Prostate gland (tissue), 2 donors: Measurements from ENCODE around the gene CARS1. TPM values are rescaled to one million over a fixed set of nuclear protein-coding genes. Genes with fewer than 3 reads are reported as not detected.

Experiments
- DNase-seq: peaks from one replicate; pipeline ENCODE4 v3.0.0-alpha.2; 2019; ENCODE audit warnings: low spot score
- H3K27ac ChIP-seq, 2 donors: fragments of 200-600 bp; sonication (generic); 2 replicates each; pipeline ENCODE4 v1.5.1; 2017 to 2019
- H3K27me3 ChIP-seq: fragments of 200-600 bp; sonication (generic); replicated peaks from 2 replicates; pipeline ENCODE4 v1.5.1; 2019; ENCODE audit not compliant: insufficient read depth
- H3K36me3 ChIP-seq, 2 donors: fragments of 200-600 bp; sonication (generic); 1 replicate in 1 of 2; 2 replicates in 1 of 2; pipeline versions ENCODE4 v1.5.1 to v1.8.1; 2017 to 2019
- H3K4me1 ChIP-seq: fragments of 200-600 bp; sonication (generic); replicated peaks from 2 replicates; pipeline ENCODE4 v1.5.1; 2019
- H3K4me3 ChIP-seq, 2 donors: fragments of 200-600 bp; sonication (generic); 2 replicates each; pipeline ENCODE4 v1.5.1; 2017 to 2019
- H3K9me3 ChIP-seq: fragments of 200-600 bp; sonication (generic); 2 replicates; pipeline ENCODE4 v1.5.1; 2017
- CTCF ChIP-seq, 4 experiments: fragments of 200-600 bp in 2 of 4; fragments of 450-650 bp in 2 of 4; sonication (generic) in 2 of 4; IDR thresholded peaks; 1 replicate in 3 of 4; 2 replicates in 1 of 4; pipeline ENCODE4 v1.5.1; 2016 to 2019; ENCODE audit warnings: antibody characterized with exemption in 4 of 4, mild to moderate bottlenecking in 2 of 4, moderate library complexity in 2 of 4
- POLR2A ChIP-seq: fragments of 450-650 bp; IDR thresholded peaks from one replicate; pipeline ENCODE4 v1.6.1; 2016; ENCODE audit warnings: antibody characterized with exemption, mild to moderate bottlenecking
- POLR2AphosphoS5 ChIP-seq: sonication (generic); formaldehyde crosslinking; IDR thresholded peaks from one replicate; pipeline ENCODE4 v1.6.1; 2017; ENCODE audit warnings: antibody characterized with exemption
- WGBS: methylation state at CpG from one replicate; pipeline ENCODE4 v1.1.5; 2018; 5-methylcytosine and 5-hydroxymethylcytosine counted together
- intact Hi-C: fragments of 100-400 bp; cut with DNase I; formaldehyde crosslinking; loops from one replicate; pipeline ENCODE4 v1.14.2; 2022
- small RNA-seq, 2 donors: library from RNA; depleted of rRNA; stranded (forward); fragments of <200 nt; gene quantifications; one replicate each; pipeline ENCODE3, GENCODE V24; 2016
- total RNA-seq, 2 donors: library from RNA; depleted of rRNA; stranded (reverse); fragments of >200 nt; gene quantifications; one replicate each; pipeline ENCODE4 v1.1.0, GENCODE V29; 2016

The CARS1 gene
- total RNA-seq, 2 donors from 2014 or later, result 25.6 to 28.9 TPM

GRCh38 chr11:2955906-2956476 lies 101.2 kb downstream of the CARS1 start:
- 59% methylated on average over 6 of the region's 6 CpGs for WGBS
- no peaks in the 10 kb centered on the region for H3K9me3 ChIP-seq
- TF ChIP-seq POLR2A (no peak), CTCF (IDR thresholded peaks at IDR 0.05) (no peak), POLR2AphosphoS5 (no peak)
- peaks cover 0 to 16% of the 10 kb centered on the region in 2 donors for H3K36me3 ChIP-seq
- intact Hi-C loops, result no loop called here
- no peaks in the 10 kb centered on the region for H3K27me3 ChIP-seq
- no peaks in the 10 kb centered on the region for H3K4me1 ChIP-seq
- no peak for DNase-seq
- no peak overlapping the region for H3K4me3 ChIP-seq
- H3K27ac ChIP-seq, result no peak overlapping the region

- peaks cover 0 to 16% of the 10 kb centered on the region in 2 donors for H3K36me3 ChIP-seq
- no peak for TF ChIP-seq CTCF (IDR thresholded peaks at IDR 0.05)
- no peak overlapping the region for H3K4me3 ChIP-seq
- H3K27me3 ChIP-seq, result no peaks in the 10 kb centered on the region
- intact Hi-C loops, result no loop called here
- no peak overlapping the region for H3K27ac ChIP-seq
- no peak for DNase-seq
- H3K4me1 ChIP-seq, result no peaks in the 10 kb centered on the region
- no peaks in the 10 kb centered on the region for H3K9me3 ChIP-seq
- whole genome bisulfite sequencing, result 90% methylated on average over 6 of the region's 6 CpGs
Measured at GRCh38 chr11:2954263-2954662, 103.0 kb downstream of the CARS1 start.

- H3K4me3 ChIP-seq, result no peak overlapping the region
- no peak overlapping the region for H3K27ac ChIP-seq
- H3K36me3 ChIP-seq, result peaks cover 0 to 13% of the 10 kb centered on the region in 2 donors
- intact Hi-C loops, result no loop called here
- TF ChIP-seq POLR2A (no peak), POLR2AphosphoS5 (no peak), CTCF (IDR thresholded peaks at IDR 0.05) (no peak)
- DNase-seq, result no peak
- no peaks in the 10 kb centered on the region for H3K4me1 ChIP-seq
- H3K27me3 ChIP-seq, result no peaks in the 10 kb centered on the region
- 69% methylated on average over 6 of the region's 6 CpGs for WGBS
- H3K9me3 ChIP-seq, result no peaks in the 10 kb centered on the region
Measured at GRCh38 chr11:2952290-2952689, 104.9 kb downstream of the CARS1 start.

GRCh38 chr11:2951231-2952110 lies 105.8 kb downstream of the CARS1 start:
- WGBS, result 76% methylated on average over 9 of the region's 9 CpGs
- Histone ChIP-seq H3K27ac (peak overlapping the region; percentile 0 to 15), H3K27me3 (no peaks in the 10 kb centered on the region), H3K9me3 (no peaks in the 10 kb centered on the region), H3K36me3 (peaks cover 0 to 13% of the 10 kb centered on the region in 2 donors), H3K4me3 (no peak overlapping the region), H3K4me1 (no peaks in the 10 kb centered on the region)
- DNase-seq, result no peak
- TF ChIP-seq POLR2A, result no peak
- TF ChIP-seq CTCF (IDR thresholded peaks at IDR 0.05), result no peak
- intact Hi-C loops, result no loop called here

Small RNA genes lying within 50 kb of the gene (small RNA-seq; reads per million reads assigned to genes)
- gene RNU1-91P (0 reads per million in 2 donors), gene SNORA54 (16.7 to 33.8 reads per million in 2 donors)

Other genes starting within 250 kb of the CARS1 start
- gene CDKN1C, start 171.6 kb downstream of the CARS1 start, total RNA-seq, result 10 to 100 TPM; 36.5 to 42.7 TPM
- 10 to 100 TPM; 12.4 to 20.4 TPM for gene PHLDA2, start 128.0 kb downstream of the CARS1 start, total RNA-seq
- 100 to 1,000 TPM; 103 to 131 TPM for gene NAP1L4, start 65.1 kb downstream of the CARS1 start, total RNA-seq
- gene OSBPL5, start 107.9 kb upstream of the CARS1 start, total RNA-seq, result 10 to 100 TPM; 35.0 to 50.7 TPM
- gene MRGPRG, start 161.4 kb upstream of the CARS1 start, total RNA-seq, result 1 to 10 TPM in 1 of 2 donors, not detected in 1; 2.7 TPM
- 1 to 10 TPM in 1 of 2 donors, not detected in 1; 1.0 TPM for gene MRGPRE, start 175.0 kb upstream of the CARS1 start, total RNA-seq